Smooth muscle cell (in vitro differentiated cells): ENCODE measurements around the gene GXYLT2. TPM values are rescaled to one million over a fixed set of nuclear protein-coding genes. Genes with fewer than 3 reads are reported as not detected.

Source experiments
- DNase-seq: peaks from one replicate; lab custom pipeline; 2025; ENCODE audit not compliant: unreplicated experiment; lab: John Stamatoyannopoulos, UW
- H2AFZ ChIP-seq: fragments of 200-600 bp; sonication (generic); 2 replicates; pipeline ENCODE4 v1.6.0; 2016; ENCODE audit warnings: antibody characterized with exemption, low read depth, mild to moderate bottlenecking
- H3F3A ChIP-seq: fragments of 200-600 bp; sonication (generic); 2 replicates; pipeline ENCODE4 v1.6.0; 2017; ENCODE audit warnings: antibody characterized with exemption, low read depth
- H3K27ac ChIP-seq: fragments of 200-600 bp; sonication (generic); 2 replicates; pipeline ENCODE4 v1.5.1; 2016; ENCODE audit warnings: low read depth, mild to moderate bottlenecking
- H3K27me3 ChIP-seq: fragments of 200-600 bp; sonication (generic); 2 replicates; pipeline ENCODE4 v1.6.1; 2016; ENCODE audit warnings: low read depth, mild to moderate bottlenecking
- H3K36me3 ChIP-seq: fragments of 200-600 bp; sonication (generic); 2 replicates; pipeline ENCODE4 v1.5.1; 2016; ENCODE audit warnings: low read depth
- H3K4me1 ChIP-seq: fragments of 200-600 bp; sonication (generic); 2 replicates; pipeline ENCODE4 v1.5.1; 2016; ENCODE audit warnings: low read depth
- H3K4me2 ChIP-seq: fragments of 200-600 bp; sonication (generic); 2 replicates; pipeline ENCODE4 v1.6.0; 2016; ENCODE audit warnings: mild to moderate bottlenecking
- H3K4me3 ChIP-seq: fragments of 200-600 bp; sonication (generic); 2 replicates; pipeline ENCODE4 v1.5.1; 2016; ENCODE audit warnings: mild to moderate bottlenecking
- H3K79me2 ChIP-seq: fragments of 200-600 bp; sonication (generic); 2 replicates; pipeline ENCODE4 v1.6.0; 2016; ENCODE audit warnings: low read depth, mild to moderate bottlenecking
- H3K9ac ChIP-seq: fragments of 200-600 bp; sonication (generic); 2 replicates; pipeline ENCODE4 v1.6.0; 2016; ENCODE audit warnings: low read depth
- H3K9me3 ChIP-seq: fragments of 200-600 bp; sonication (generic); replicated peaks from 2 replicates; pipeline ENCODE4 v1.5.1; 2016; ENCODE audit warnings: low read depth
- H4K20me1 ChIP-seq: fragments of 200-600 bp; sonication (generic); 2 replicates; pipeline ENCODE4 v1.6.0; 2016; ENCODE audit warnings: low read depth
- CTCF ChIP-seq: fragments of 200-600 bp; sonication (generic); IDR thresholded peaks from 2 replicates; pipeline ENCODE4 v1.5.1; 2017; ENCODE audit warnings: borderline replicate concordance, mild to moderate bottlenecking, antibody characterized with exemption; ENCODE audit not compliant: insufficient read depth, poor library complexity, severe bottlenecking
- WGBS: methylation state at CpG from one replicate; pipeline ENCODE4 v1.1.7; 2016; ENCODE audit warnings: low lambda C conversion rate; 5-methylcytosine and 5-hydroxymethylcytosine counted together
- polyA plus RNA-seq: library from polyadenylated mRNA; unstranded; fragments of >200 nt; fragmentation: Nextera tagmentation; extraction: Ambion mirVana; gene quantifications from 2 replicates; pipeline ENCODE4 v1.2.1, GENCODE V29; 2016
- total RNA-seq: library from RNA; depleted of rRNA; stranded (reverse); fragments of >200 nt; gene quantifications from 2 replicates; pipeline ENCODE4 v1.2.3, GENCODE V29; 2014

GXYLT2 gene
- total and polyA plus RNA-seq, 2 experiments from 2014 or later = 17.0 to 19.0 TPM

GRCh38 chr3:72985576-72985975, 97.7 kb downstream of the GXYLT2 start:
- H3K36me3 ChIP-seq = no peaks in the 10 kb centered on the region
- peaks cover 2% of the 10 kb centered on the region for H3K9me3 ChIP-seq
- H3K27ac ChIP-seq = no peak overlapping the region
- no peak overlapping the region for H3K4me3 ChIP-seq
- H3K27me3 ChIP-seq = no peaks in the 10 kb centered on the region
- H3K4me2 ChIP-seq = no peak overlapping the region
- no peaks in the 10 kb centered on the region for H3K79me2 ChIP-seq
- no peak overlapping the region for H3K9ac ChIP-seq
- H3F3A ChIP-seq = no peaks in the 10 kb centered on the region
- no peak for DNase-seq
- no peaks in the 10 kb centered on the region for H4K20me1 ChIP-seq
- 93% methylated on average over 1 of the region's 1 CpG for whole genome bisulfite sequencing
- H2AFZ ChIP-seq = no peak overlapping the region
- no peak for TF ChIP-seq CTCF
- no peaks in the 10 kb centered on the region for H3K4me1 ChIP-seq

- Histone ChIP-seq H3K4me1 (no peaks in the 10 kb centered on the region), H3K9ac (no peak overlapping the region), H2AFZ (no peak overlapping the region), H3K27me3 (no peaks in the 10 kb centered on the region), H3K4me2 (no peak overlapping the region), H3K27ac (no peak overlapping the region), H3K9me3 (no peaks in the 10 kb centered on the region), H3K79me2 (no peaks in the 10 kb centered on the region), H3K36me3 (no peaks in the 10 kb centered on the region), H3K4me3 (no peak overlapping the region), H4K20me1 (no peaks in the 10 kb centered on the region), H3F3A (no peaks in the 10 kb centered on the region)
- no peak for DNase-seq
- 93% methylated on average over 5 of the region's 5 CpGs for WGBS
- no peak for TF ChIP-seq CTCF
Observed at GRCh38 chr3:72990701-72991395, 103.0 kb downstream of the GXYLT2 start.

GRCh38 chr3:72991522-72991921, 103.7 kb downstream of the GXYLT2 start:
- H3F3A ChIP-seq = no peaks in the 10 kb centered on the region
- TF ChIP-seq CTCF = no peak
- no peaks in the 10 kb centered on the region for H4K20me1 ChIP-seq
- no peaks in the 10 kb centered on the region for H3K79me2 ChIP-seq
- no peak overlapping the region for H3K4me3 ChIP-seq
- H3K27me3 ChIP-seq = no peaks in the 10 kb centered on the region
- no peak overlapping the region for H3K9ac ChIP-seq
- no peak for DNase-seq
- no peak overlapping the region for H3K27ac ChIP-seq
- no peaks in the 10 kb centered on the region for H3K36me3 ChIP-seq
- no peaks in the 10 kb centered on the region for H3K9me3 ChIP-seq
- H3K4me2 ChIP-seq = no peak overlapping the region
- no peak overlapping the region for H2AFZ ChIP-seq
- 89% methylated on average over 2 of the region's 2 CpGs for WGBS
- H3K4me1 ChIP-seq = peaks cover 3% of the 10 kb centered on the region

- H3K79me2 ChIP-seq = no peaks in the 10 kb centered on the region
- H3K4me3 ChIP-seq = no peak overlapping the region
- no peaks in the 10 kb centered on the region for H3K9me3 ChIP-seq
- H3K4me2 ChIP-seq = no peak overlapping the region
- H3F3A ChIP-seq = no peaks in the 10 kb centered on the region
- no peak for TF ChIP-seq CTCF
- DNase-seq = no peak
- H3K36me3 ChIP-seq = no peaks in the 10 kb centered on the region
- H3K4me1 ChIP-seq = peaks cover 9% of the 10 kb centered on the region
- no peak overlapping the region for H3K9ac ChIP-seq
- H3K27ac ChIP-seq = no peak overlapping the region
- H3K27me3 ChIP-seq = no peaks in the 10 kb centered on the region
- H4K20me1 ChIP-seq = peaks cover 11% of the 10 kb centered on the region
- H2AFZ ChIP-seq = no peak overlapping the region
- 79% methylated on average over 6 of the region's 6 CpGs for WGBS
Observed at GRCh38 chr3:72993391-72993790, 105.5 kb downstream of the GXYLT2 start.
